ENCODE results near the gene COG5. TPM values are rescaled to one million over a fixed set of nuclear protein-coding genes. Genes with fewer than 3 reads are reported as not detected.

The COG5 gene
- total RNA-seq, 1 donor from 2014 or later = 69.9 TPM

DNA sequence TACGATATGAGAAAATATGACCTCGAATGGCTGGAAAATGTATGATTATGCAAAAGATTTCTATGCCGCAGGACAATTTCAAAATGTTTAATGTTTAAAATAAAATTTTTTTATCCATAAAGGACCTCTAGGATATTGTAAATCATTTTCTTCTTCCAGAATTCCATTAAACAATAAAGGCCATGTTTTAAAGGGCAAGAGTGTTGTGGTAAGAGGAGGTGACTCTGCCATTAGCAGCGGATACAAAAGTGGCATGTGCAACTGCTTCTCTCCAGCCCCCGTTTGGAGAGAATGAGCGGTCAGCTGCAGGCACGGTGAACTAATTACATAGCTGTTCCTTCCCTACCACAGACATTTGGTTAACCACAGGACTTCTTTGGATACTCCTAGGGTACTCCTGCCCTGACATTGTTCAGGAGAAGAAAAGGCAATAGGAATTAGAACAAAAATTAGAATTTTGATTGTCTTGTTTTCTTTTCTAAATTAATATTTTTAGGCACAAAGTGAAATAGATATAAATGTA is 331.1 kb downstream of the COG5 start:
- peak; percentile 98 for DNase-seq (ENCODE audit: low read depth)

DNA sequence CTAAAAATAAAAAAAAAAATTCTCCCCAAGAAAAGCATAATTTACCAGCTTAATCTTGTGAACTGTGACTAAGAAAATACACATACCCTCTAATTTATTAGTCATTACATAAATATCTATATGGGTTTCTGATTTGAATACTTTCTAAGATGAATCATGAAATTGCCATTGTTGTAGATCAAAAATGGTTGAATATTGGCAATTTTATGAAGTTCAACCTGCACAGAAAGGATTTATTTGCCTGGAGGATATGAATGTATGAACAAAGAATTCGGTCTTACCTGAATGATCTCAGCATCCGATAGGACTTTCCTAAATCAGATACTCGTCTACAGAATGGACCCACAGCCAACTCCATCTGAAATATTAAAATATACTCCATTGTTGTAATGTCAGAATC is 333.4 kb downstream of the COG5 start:
- DNase-seq (ENCODE audit: low read depth) = no peak

DNA sequence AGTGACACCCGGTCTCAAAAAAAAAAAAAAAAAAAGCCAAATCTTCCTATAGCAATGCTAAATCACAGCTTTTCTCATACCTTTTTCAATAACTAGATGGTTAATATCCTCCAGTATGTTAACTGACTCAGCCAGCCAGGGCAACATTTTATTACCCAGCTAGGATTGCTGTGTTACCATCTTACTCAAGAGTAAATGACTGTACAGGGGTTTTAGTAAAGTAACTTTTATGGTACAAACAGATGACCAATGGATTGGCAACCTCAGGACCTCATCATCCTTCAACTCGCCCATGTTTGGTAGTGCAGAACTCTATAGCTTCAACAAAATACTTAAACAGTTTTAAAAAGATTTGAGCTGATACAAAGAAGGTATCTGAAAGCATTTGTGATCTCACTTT is 335.4 kb downstream of the COG5 start:
- no peak for DNase-seq (ENCODE audit: low read depth)

DNA sequence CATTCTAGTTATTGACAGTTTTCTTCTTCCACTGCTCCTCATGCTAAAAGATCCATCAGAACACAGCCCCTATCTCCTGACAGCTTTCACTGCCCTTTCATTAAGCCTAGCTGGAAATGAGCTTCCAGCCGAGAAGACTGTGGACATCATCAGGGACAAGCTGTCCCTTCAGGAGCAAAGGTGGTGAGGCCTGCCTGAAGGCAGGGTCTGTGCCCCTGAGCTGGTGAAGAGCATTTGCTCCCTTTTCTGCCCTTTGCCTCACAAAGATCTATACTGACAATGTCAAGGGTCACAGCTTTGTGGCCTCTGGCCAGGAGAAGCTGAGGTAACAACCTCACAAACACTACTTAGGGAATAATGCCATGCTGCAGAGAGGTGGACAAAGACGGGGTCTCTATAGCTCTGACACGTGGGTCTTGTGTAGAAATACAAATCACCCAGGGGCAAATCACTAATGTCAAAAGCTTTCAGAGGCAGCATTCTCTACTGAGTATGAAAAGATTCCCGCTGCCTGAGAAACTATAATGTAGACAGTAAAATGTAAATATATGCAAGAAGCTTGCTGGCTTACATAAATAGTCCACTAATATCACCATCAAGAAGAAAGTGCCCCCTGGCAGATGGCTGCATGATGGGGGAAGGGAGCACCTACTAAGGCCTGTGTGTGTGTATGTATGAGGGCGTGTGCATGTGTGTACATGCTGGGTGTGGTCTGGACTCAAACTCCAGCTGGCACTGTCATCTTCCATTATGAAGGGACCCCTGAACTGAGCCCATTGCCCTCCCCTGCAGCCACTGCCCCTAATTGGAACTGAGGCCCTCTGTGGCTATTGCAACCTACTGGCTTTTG is 339.1 kb downstream of the COG5 start:
- no peak for DNase-seq (ENCODE audit: low read depth)

GRCh38 chr7:107220806-107221205 is 342.9 kb downstream of the COG5 start:
- DNase-seq (ENCODE audit: low read depth) = peak; percentile 56

DNA sequence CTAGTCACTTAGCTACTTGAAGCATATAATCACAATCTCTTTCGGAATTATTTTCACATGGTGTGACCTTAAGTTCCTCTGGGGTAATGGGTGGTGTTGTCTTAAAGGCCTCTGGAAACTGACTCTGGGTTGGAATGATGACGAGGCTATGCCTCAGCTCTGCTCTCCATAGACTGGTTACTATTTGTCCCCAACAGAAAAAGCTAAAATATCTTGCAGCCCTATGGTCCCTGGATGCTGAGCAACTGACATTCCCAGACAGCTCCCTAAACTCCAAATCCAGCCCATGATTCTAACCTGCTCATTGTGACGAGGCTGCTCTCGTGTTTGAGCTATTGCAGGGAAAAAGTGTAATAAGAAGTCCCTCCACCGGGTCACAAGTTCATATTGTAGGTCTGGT is 343.4 kb downstream of the COG5 start:
- DNase-seq (ENCODE audit: low read depth) = peak; percentile 36

- no peak for DNase-seq (ENCODE audit: low read depth)
Observed at GRCh38 chr7:107219563-107220244, 344.0 kb downstream of the COG5 start.

- no peak for DNase-seq (ENCODE audit: low read depth)
Observed at GRCh38 chr7:107213945-107214344, 349.8 kb downstream of the COG5 start.

DNA sequence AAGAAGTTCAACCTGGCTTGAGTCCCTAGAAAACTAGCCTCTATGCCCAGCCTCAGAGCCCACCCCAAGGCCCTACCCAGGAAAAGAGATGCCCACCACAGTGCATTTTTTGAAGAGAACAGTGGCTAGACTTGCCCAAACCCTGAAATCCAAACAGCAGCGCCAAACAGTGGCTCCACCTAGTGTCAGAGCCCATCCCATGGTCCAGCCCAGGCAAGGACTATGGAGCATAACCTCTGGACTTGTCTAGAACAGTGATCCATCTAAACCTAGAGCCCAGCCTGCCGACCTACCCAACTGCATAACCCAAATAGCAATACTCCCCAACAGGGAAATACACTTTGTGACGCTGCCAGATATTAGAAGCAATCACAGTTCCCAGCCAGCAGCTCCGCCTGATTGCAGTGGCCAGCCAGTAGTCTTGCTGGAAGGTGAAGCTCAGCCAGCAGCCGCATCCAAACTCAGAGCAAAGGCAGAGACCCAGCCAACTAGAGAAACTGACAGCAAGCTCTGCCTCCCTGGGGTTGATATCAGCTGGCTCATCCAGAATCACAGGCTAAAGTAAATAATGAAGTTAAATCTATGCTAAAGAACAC is 350.4 kb downstream of the COG5 start:
- DNase-seq (ENCODE audit: low read depth) = no peak

GRCh38 chr7:107212725-107213124 is 351.0 kb downstream of the COG5 start:
- DNase-seq (ENCODE audit: low read depth) = no peak

- no peak for DNase-seq (ENCODE audit: low read depth)
Observed at GRCh38 chr7:107210400-107210799, 353.3 kb downstream of the COG5 start.

GRCh38 chr7:107209565-107209964 is 354.2 kb downstream of the COG5 start:
- no peak for DNase-seq (ENCODE audit: low read depth)

DNA sequence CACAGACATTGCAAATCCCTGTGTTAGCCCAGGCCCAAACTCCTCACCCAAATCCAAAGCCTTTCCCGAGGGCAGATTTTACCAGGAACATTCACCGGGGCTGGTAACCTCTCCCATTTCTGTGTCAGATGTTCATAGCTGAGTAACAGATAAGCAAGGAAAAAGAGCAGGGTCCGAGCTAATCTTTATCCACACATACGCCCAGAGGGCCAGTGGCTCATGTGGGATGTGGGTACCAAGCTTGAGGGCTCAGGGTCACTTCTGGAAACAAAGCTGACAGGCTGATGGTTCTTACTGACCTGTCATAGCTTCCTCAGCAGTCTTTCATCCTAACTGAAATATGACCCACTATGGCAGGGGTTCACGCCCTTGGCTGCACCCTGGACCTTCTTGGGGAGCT is 355.2 kb downstream of the COG5 start:
- DNase-seq (ENCODE audit: low read depth) = peak; percentile 43

DNA sequence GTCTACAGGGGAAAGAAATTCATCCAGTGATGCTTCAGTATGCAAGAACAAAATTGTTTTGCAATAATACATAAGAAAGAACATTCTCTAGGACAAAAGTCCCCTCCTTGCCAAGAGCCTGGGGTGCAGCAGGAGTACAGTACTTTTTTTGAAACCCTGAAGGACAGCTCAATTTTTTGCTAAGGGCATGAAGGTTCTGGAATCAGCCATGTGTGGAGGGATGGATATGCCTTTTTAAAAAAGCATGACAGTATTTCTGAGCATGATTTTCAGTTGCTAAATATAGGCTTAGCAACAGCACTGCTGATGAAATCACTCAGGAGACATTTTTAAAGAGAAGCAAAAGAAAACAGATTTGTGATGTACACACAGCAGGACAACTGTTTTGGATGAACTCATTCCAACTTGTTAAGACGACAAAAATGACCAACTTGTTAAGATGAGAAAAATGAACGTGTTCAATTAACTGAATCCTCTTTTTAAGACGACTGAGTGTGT is 355.6 kb downstream of the COG5 start:
- peak; percentile 60 for DNase-seq (ENCODE audit: low read depth)

GRCh38 chr7:107207459-107207858 is 356.3 kb downstream of the COG5 start:
- DNase-seq (ENCODE audit: low read depth) = no peak

DNA sequence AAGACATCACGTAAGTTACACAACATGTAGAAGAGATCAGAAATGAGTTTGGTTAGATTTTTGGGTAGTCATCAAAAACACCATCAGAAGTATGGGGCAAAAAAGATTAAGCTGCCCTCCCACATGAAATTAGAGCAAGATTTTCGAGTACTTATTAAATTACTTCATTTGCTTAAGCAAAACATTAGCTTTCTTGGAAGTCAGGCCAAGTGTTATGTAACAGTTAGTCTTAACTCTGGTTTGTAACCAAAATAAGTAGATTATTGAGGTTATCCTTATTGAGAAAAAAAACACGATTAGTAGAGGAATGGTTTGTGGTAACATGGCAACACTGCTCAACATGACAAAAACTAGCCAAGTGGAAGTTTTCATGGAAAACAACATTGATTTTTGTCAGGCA is 357.0 kb downstream of the COG5 start:
- no peak for DNase-seq (ENCODE audit: low read depth)

- DNase-seq (ENCODE audit: low read depth) = no peak
Observed at GRCh38 chr7:107206136-107206535, 357.6 kb downstream of the COG5 start.

GRCh38 chr7:107203607-107204006 is 360.1 kb downstream of the COG5 start:
- no peak for DNase-seq (ENCODE audit: low read depth)

DNA sequence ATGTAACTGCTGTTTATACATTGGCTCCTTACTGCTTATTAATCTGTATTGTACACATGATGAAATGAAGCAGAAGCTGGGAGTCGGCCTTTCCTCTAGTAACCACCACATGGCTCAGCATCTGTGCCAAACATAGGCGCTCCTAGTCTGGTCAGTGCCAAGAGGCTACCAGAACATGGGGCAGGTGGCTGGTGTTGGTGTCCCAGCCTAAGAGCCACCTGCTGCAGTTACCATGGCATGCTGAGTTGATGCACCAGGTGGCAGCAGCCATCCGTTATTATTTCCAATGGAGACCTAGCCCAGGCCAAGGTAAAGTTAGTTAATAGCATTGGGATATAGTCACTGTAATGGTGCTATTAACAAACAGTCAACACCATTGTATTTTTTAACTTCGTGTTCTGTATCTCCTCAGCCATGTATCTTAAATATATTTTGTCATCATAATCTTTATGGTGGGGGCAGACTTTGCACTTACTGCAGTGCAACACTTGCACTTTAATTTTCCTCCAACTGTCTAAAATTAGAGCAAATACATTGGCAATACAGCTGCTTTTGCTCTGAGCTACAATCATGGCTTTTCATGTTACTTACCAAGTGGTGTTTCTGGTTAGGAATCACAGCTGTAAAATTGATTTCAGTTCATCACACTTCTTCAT is 361.8 kb downstream of the COG5 start:
- peak; percentile 89 for DNase-seq (ENCODE audit: low read depth)

GRCh38 chr7:107196834-107197610 is 366.7 kb downstream of the COG5 start:
- DNase-seq (ENCODE audit: low read depth) = no peak

DNA sequence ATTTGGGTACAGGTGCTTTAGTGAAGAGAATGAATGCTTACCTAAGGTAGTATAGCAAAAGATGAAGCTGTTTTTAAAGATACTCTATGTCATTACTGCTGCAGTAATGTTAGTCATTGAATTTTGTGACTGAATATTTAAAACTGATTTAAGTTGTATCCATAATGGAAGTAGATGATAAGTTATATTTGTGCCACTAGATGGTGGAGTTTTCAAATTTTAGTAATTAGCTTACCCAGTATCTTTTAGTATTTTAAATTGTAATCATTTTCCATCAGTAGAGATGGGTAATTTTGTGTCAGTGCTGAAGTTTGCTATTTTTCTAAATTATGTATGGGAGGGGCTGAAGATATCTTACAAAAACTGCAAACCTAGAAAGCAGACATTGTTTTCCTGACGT is 369.7 kb downstream of the COG5 start:
- no peak for DNase-seq (ENCODE audit: low read depth)

Data from myocyte (in vitro differentiated cells).